Adipocyte (in vitro differentiated cells): ENCODE measurements around the gene CHIT1.

Source experiments
- DNase-seq: peaks from one replicate; pipeline ENCODE4 v3.0.0-alpha.2; 2015; ENCODE audit warnings: low read depth
- H3K27me3 ChIP-seq: replicated peaks from 2 replicates; pipeline ENCODE4 v1.7.0; 2013; ENCODE audit warnings: mild to moderate bottlenecking, low read length, moderate library complexity; ENCODE audit not compliant: control insufficient read depth, insufficient read depth
- H3K36me3 ChIP-seq: 2 replicates; pipeline ENCODE4 v1.7.0; 2013; ENCODE audit warnings: low read length, mild to moderate bottlenecking, moderate library complexity; ENCODE audit not compliant: control insufficient read depth, insufficient read depth, severe bottlenecking
- H3K4me1 ChIP-seq: 2 replicates; pipeline ENCODE4 v1.7.0; 2013; ENCODE audit warnings: mild to moderate bottlenecking, low read length, moderate library complexity; ENCODE audit not compliant: control insufficient read depth, insufficient read depth
- H3K4me3 ChIP-seq: 2 replicates; pipeline ENCODE4 v1.7.0; 2013; ENCODE audit warnings: mild to moderate bottlenecking, low read length, moderate library complexity
- H3K9ac ChIP-seq: 2 replicates; pipeline ENCODE4 v1.7.0; 2013; ENCODE audit warnings: mild to moderate bottlenecking, low read length, moderate library complexity
- H3K9me3 ChIP-seq: 2 replicates; pipeline ENCODE4 v1.7.0; 2013; ENCODE audit warnings: mild to moderate bottlenecking, low read length, moderate library complexity; ENCODE audit not compliant: control insufficient read depth

Gene CHIT1

GRCh38 chr1:203229471-203230135 is at the start of gene CHIT1:
CHIT1 (minus strand) TSS chr1:203229673; CDS start chr1:203229636, 37 bp downstream.
- H3K9ac ChIP-seq: no peak within 1 kb of the TSS
- H3K36me3 ChIP-seq: no peaks in the 10 kb centered on the region
- DNase-seq: no peak
- no peak within 1 kb of the TSS for H3K4me3 ChIP-seq
- no peaks in the 10 kb centered on the region for H3K4me1 ChIP-seq
- peaks cover 5% of the 10 kb centered on the region for H3K9me3 ChIP-seq
- H3K27me3 ChIP-seq: peaks cover 72% of the 10 kb centered on the region

GRCh38 chr1:203278885-203279406 is 49.5 kb upstream of the CHIT1 start:
- peak overlapping the region; percentile 53 for H3K9ac ChIP-seq
- no peaks in the 10 kb centered on the region for H3K27me3 ChIP-seq
- no peaks in the 10 kb centered on the region for H3K36me3 ChIP-seq
- peak; percentile 43 for DNase-seq
- peak overlapping the region; percentile 61 for H3K4me3 ChIP-seq
- no peaks in the 10 kb centered on the region for H3K9me3 ChIP-seq
- peaks cover 27% of the 10 kb centered on the region for H3K4me1 ChIP-seq

GRCh38 chr1:203278082-203278884 is 48.8 kb upstream of the CHIT1 start:
- DNase-seq: peak; percentile 87
- Histone ChIP-seq H3K4me1 (peaks cover 34% of the 10 kb centered on the region), H3K9me3 (no peaks in the 10 kb centered on the region), H3K36me3 (no peaks in the 10 kb centered on the region), H3K4me3 (peak overlapping the region; percentile 61), H3K9ac (peak overlapping the region; percentile 53), H3K27me3 (no peaks in the 10 kb centered on the region)

GRCh38 chr1:203276916-203277545 is 47.6 kb upstream of the CHIT1 start:
- Histone ChIP-seq H3K27me3 (no peaks in the 10 kb centered on the region), H3K36me3 (no peaks in the 10 kb centered on the region), H3K4me3 (no peak overlapping the region), H3K4me1 (peaks cover 39% of the 10 kb centered on the region), H3K9me3 (no peaks in the 10 kb centered on the region), H3K9ac (no peak overlapping the region)
- no peak for DNase-seq

GRCh38 chr1:203276408-203276807 is 46.9 kb upstream of the CHIT1 start:
- H3K27me3 ChIP-seq: no peaks in the 10 kb centered on the region
- DNase-seq: no peak
- H3K9me3 ChIP-seq: no peaks in the 10 kb centered on the region
- peaks cover 39% of the 10 kb centered on the region for H3K4me1 ChIP-seq
- no peak overlapping the region for H3K4me3 ChIP-seq
- H3K36me3 ChIP-seq: no peaks in the 10 kb centered on the region
- no peak overlapping the region for H3K9ac ChIP-seq

- Histone ChIP-seq H3K27me3 (no peaks in the 10 kb centered on the region), H3K9ac (no peak overlapping the region), H3K4me1 (peaks cover 35% of the 10 kb centered on the region), H3K9me3 (no peaks in the 10 kb centered on the region), H3K4me3 (no peak overlapping the region), H3K36me3 (no peaks in the 10 kb centered on the region)
- no peak for DNase-seq
These were observed 46.3 kb upstream of the CHIT1 start for GRCh38 chr1:203275656-203276272.

GRCh38 chr1:203274603-203275381 is 45.3 kb upstream of the CHIT1 start:
- H3K9me3 ChIP-seq: no peaks in the 10 kb centered on the region
- peak; percentile 9 for DNase-seq
- H3K4me3 ChIP-seq: no peak overlapping the region
- H3K4me1 ChIP-seq: peaks cover 35% of the 10 kb centered on the region
- no peak overlapping the region for H3K9ac ChIP-seq
- H3K36me3 ChIP-seq: no peaks in the 10 kb centered on the region
- H3K27me3 ChIP-seq: no peaks in the 10 kb centered on the region

GRCh38 chr1:203273869-203274602 is 44.6 kb upstream of the CHIT1 start:
- H3K4me1 ChIP-seq: peaks cover 33% of the 10 kb centered on the region
- DNase-seq: no peak
- no peaks in the 10 kb centered on the region for H3K36me3 ChIP-seq
- H3K27me3 ChIP-seq: no peaks in the 10 kb centered on the region
- no peak overlapping the region for H3K4me3 ChIP-seq
- no peaks in the 10 kb centered on the region for H3K9me3 ChIP-seq
- no peak overlapping the region for H3K9ac ChIP-seq

- Histone ChIP-seq H3K27me3 (no peaks in the 10 kb centered on the region), H3K36me3 (no peaks in the 10 kb centered on the region), H3K4me1 (peaks cover 26% of the 10 kb centered on the region), H3K9ac (peak overlapping the region; percentile 33), H3K9me3 (no peaks in the 10 kb centered on the region), H3K4me3 (peak overlapping the region; percentile 45)
- DNase-seq: peak; percentile 92
These were observed 43.9 kb upstream of the CHIT1 start for GRCh38 chr1:203273206-203273868.
